Stimulated activated CD4-positive, alpha-beta T cell treated with anti-CD3 and anti-CD28 coated beads, Interleukin-1b, Interleukin-23, amount 100 ng/mL, for 24 hours (primary cell): Measurements from ENCODE around the gene ARL6IP4.

Source experiments
- DNase-seq, 4 experiments: peaks; one replicate each; pipeline ENCODE4 v3.0.0-alpha.2; 2020; ENCODE audit warnings: low read depth in 4 of 4, low spot score in 1 of 4

The ARL6IP4 gene

GRCh38 chr12:122977655-122978392 lies 2.7 kb upstream of the ARL6IP4 start:
- DNase-seq: no peak

GRCh38 chr12:122978507-122978955 lies 1.9 kb upstream of the ARL6IP4 start:
- no peak for DNase-seq

- DNase-seq: no peak
These were observed 1.2 kb upstream of the ARL6IP4 start for GRCh38 chr12:122979001-122979907.

GRCh38 chr12:122979908-122980182 lies 636 bp upstream of the ARL6IP4 start:
- DNase-seq: no peak

- no peak for DNase-seq
These were observed 573 bp downstream of the ARL6IP4 start for GRCh38 chr12:122981036-122981471.

DNA sequence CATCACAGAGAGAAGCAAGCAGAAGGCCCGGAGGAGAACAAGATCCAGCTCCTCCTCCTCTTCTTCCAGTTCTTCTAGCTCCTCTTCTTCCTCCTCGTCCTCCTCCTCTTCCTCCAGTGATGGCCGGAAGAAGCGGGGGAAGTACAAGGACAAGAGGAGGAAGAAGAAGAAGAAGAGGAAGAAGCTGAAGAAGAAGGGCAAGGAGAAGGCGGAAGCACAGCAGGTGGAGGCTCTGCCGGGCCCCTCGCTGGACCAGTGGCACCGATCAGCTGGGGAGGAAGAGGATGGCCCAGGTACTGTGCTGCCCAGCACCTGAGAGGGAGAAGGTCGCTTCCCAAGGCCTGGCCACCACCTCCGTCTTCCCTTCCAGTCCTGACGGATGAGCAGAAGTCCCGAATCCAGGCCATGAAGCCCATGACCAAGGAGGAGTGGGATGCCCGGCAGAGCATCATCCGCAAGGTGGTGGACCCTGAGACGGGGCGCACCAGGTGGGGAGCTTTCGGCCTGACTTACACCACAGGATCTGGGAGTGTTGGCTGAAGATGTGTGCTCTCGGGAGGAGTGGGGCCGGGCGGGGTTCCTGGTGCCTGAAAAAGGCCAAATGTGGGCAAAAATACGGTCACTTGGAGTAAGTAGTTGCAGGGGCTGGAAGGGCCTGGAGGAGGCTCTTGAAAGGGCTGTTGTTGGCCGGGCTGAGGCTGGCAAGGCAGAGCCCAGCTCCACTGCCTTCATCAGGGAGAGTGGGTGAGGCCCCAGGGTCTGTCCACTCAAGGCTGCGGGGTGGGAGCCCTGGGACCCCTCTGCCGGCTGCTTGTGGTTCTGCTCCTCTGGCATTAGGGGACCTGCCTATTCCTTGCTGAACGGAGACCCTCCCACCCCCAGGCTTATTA lies 1.4 kb downstream of the ARL6IP4 start:
- DNase-seq: no peak

GRCh38 chr12:122982477-122982815 lies 2.0 kb downstream of the ARL6IP4 start:
- DNase-seq: no peak

DNA sequence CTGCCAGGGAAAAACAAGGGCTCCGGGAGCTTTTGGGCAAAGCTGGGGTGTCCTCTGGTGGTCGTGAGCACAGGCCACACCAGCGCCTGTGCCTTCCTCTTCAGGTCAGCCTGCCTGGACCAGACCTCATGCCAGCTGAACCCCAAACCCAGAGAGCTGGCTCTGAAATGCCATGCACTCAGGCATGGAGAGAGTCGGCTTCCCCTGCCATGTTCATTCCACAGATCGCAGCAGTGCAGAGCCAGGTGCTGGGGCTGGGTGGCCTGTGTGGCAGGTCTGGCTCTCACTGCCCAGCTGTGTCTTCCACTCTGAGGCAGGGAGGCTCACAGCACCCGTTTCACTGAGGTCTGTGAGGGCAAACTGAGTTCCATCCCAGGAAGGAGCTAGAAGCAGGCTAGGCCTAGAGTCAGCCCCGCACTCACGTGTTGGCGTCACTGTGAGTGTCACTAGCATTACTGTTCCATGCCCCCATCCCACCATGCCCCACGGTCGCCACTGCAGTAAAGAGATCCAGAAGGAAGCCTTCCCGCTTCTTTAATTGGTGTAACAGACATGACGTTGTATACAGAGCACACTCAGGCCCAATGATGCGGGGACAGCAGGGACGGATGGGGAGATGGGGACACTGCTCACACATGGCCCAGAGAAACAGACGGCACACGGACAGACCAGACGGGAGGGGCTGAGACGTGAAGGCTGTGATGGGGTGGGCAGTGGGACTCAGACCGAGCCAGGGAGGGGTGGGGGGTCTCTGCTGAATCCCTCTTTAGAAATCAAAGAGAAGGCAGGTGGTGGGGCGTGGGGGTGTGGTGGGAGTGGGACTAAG lies 2.7 kb downstream of the ARL6IP4 start:
- DNase-seq: no peak

DNA sequence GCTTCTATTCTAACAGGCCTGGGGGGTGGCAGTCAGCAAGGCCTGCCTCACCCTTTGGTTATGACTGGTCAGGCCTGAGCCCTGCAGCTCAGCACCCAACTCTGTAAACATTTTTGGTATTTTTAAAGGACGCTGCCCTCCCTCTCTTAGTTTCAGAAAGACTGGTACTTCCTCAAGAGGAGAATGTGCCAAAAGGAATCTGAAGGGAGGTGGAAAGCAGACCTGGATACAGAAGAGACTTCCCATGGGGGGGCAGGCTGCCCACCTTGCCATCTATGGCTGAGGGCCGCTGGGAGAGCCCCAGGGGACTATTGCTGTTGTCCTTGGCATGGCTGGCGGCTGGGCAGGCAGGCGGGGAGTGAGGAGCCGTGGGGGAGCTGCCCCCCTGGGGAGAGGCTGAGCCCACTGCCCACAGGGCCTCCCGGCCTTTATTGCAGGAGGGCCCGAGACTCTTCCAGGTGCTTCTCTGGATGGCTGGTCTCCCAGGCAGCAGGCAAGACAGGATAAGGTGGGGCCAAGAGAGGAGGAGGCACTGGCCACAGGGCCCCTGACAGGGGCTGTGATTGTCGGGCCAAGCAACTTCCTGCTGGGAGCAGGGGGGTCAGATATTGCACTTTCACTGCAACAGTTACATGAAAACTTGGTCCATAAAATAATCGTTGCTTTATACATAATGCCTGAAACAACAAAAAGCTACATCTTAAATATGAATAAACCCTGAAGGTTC lies 3.5 kb downstream of the ARL6IP4 start:
- DNase-seq: no peak

DNA sequence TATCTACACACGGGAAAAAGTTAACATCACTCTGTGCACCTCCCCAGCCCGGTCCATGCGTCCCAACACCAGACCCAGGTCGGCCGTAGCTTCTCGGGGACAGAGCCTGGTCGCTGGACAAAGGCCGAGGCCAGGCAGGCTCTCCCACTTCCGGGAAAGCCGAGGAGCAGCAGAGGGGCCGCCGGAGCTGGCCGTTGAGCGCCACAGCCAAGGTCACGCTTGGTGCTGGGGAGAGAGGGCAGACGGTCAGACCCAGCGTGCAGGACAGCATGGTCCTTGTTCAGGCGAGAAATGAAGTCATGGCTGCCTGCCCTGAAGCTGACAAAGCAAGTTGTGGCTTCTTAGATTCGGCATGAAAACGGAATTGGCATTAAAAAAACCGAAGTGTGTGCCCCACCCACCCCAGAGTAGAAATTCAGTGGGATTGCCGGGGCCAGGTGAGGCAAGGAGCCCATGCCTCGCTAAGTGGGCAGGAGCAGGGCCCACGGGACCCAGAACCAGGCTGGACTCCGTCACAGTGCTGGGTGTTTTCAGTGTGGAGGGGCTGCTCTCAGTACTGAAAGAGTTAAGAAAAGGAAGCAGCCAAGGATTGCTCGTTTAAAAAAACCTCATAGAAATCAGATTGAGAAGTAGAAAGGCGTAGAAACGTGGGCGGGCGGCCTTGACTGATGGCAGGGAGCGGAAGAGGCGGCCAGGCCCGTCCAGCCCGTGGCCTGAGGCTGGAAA lies 4.3 kb downstream of the ARL6IP4 start:
- DNase-seq: no peak

DNA sequence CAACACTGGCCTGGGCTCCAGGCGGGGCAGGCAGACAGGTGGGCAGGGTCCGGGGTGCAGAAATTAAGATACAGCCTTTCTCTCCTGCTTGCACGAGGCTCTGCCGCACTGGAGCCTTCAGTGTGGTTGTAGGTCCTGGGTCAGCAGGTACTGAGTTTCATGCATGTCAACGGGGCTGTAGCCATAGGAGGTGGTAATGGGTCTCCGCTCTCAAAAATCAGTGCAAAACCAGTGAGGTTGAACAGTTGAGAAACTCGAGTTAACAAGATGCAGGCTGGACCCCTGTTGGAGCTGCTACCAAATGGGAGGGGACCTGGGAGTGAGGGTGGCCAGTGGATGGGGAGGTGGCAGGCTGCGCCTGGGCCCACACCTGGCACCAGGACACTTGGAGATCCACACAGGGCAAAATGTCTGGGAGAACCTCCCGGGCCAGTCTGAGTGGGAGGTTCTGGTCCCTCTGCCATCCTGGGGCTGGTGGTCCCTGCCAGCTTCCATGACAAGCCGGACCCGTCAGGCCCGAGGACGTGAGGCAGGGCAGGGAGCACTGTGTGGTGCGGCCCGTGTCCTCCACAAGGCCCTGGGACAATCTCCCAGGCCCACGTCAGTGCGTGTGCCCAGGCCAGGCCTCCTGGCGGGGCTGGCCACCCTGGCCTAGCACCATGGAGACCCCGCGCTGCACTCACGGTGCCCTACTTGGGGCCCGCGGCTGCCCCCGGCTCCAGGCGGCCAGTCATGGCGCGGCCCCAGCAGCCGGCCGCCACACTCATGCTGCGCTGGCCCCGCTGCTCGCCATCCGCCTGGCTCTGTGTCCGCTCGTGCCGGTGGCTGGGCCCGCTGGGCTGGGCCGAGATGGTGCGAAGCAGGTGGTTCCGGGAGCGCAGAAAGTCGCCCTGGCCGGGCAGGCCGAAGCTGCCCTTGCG lies 5.1 kb downstream of the ARL6IP4 start:
- DNase-seq: no peak

GRCh38 chr12:122986258-122986871 lies 5.9 kb downstream of the ARL6IP4 start:
- no peak for DNase-seq

- no peak for DNase-seq
These were observed 6.8 kb downstream of the ARL6IP4 start for GRCh38 chr12:122987086-122987951.

DNA sequence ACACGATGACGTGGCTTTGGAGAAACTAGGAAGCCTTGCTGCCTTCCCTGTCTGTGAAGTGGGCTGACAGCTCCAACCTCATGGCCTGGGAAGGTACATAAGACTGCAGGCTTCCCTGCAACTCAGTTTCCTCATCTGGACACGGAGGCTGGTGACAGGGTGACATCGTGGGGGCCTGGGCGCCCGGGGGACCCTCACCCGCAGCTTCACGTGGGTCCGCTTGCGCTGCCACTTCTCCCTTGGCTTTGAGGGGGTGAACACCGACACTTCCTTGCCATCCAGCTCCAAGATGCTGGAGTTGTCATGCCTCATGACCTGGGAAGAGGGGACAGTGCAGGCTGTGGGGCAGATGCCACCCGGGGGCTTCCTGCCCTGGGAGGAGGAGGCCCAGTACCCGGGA lies 7.6 kb downstream of the ARL6IP4 start:
- DNase-seq: no peak

DNA sequence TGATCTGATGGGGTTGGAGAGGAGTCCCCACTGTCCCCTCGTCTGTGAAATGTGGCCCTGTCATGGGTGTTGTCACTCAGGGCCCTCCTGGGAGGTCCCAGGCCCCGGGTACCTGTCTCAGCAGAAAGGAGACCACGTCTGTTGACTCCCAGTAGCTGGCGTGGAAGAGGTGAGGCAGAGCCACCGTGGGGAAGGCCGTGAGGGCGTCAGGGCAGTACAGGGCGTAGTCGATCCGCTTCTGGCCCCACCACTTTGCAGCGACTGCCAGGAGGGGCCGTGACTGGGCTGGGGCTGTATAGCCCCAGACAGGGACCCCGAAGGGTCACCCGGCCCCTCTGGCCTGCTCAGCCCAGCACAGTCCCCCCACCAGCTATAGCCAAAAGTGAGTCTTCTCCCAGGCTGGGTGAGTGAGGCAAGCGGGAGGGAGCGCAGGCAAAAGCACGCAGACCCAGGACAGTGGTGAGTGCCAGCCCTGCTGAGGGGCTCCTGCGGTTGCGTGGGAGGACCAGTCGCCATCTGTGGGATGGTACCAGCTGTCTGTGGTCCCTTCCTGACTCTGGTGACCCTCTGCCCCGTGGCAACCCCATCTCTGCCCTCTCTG lies 8.2 kb downstream of the ARL6IP4 start:
- no peak for DNase-seq

DNA sequence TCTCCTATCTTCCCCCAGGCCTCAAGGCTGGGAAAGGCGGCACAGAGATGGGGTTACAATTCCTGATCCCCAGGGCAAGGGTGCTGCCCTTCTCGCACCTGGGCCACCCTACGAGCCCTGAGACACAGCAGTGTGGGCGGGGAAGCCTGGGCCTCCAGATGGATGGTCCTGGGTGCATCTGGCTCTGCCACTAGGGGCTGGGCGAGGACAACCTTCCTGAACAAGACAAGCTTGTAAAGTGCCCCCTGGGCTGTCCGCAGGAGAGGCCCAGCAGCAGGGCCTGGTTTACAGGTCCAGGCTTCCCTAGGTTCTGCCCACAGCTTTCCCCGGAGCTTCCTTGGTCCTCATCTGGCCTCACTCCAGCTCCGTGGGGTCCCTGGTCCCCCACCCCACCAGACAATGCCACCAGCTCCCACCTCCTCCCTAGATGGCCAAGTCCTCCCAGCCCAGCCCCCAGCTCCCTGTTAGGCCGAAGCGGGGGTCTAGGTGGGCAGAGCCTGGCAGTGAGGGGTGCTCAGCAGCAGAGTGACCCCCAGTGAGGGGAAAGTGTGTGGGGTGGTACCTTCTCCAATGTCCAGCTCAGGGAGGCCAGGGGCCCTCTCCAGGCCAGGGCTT lies 8.9 kb downstream of the ARL6IP4 start:
- DNase-seq: no peak
